DOHH2 (cell line): ENCODE measurements around the gene TTLL13.

Experiments
- H3F3A ChIP-seq: fragments of 200-600 bp; sonication (generic), shearing (Covaris generic); 2 replicates; pipeline ENCODE4 v1.6.0; 2016; ENCODE audit warnings: antibody characterized with exemption, mild to moderate bottlenecking; ENCODE audit not compliant: control insufficient read depth, insufficient read depth
- H3K27ac ChIP-seq: fragments of 200-600 bp; sonication (generic); 2 replicates; pipeline ENCODE4 v1.5.1; 2014; ENCODE audit warnings: low read depth, mild to moderate bottlenecking, low read length, moderate library complexity
- H3K27me3 ChIP-seq: fragments of 200-600 bp; sonication (generic); 2 replicates; pipeline ENCODE4 v1.6.1; 2014; ENCODE audit warnings: mild to moderate bottlenecking, low read length, mixed read lengths; ENCODE audit not compliant: control insufficient read depth
- H3K36me3 ChIP-seq: fragments of 200-600 bp; sonication (generic); 2 replicates; pipeline ENCODE4 v1.6.1; 2014; ENCODE audit warnings: mild to moderate bottlenecking, low read length, moderate library complexity, mixed read lengths; ENCODE audit not compliant: control insufficient read depth
- H3K4me1 ChIP-seq: fragments of 200-600 bp; sonication (generic); 2 replicates; pipeline ENCODE4 v1.6.1; 2014; ENCODE audit warnings: mild to moderate bottlenecking, low read length, mixed read lengths; ENCODE audit not compliant: control insufficient read depth
- H3K4me2 ChIP-seq: fragments of 200-600 bp; sonication (generic); 2 replicates; pipeline ENCODE4 v1.6.0; 2014; ENCODE audit warnings: mild to moderate bottlenecking, low read length, moderate library complexity
- H3K4me3 ChIP-seq: fragments of 200-600 bp; sonication (generic); 2 replicates; pipeline ENCODE4 v1.5.1; 2014; ENCODE audit warnings: mild to moderate bottlenecking, low read length, mixed read lengths
- H3K79me2 ChIP-seq: fragments of 200-600 bp; sonication (generic); 2 replicates; pipeline ENCODE4 v1.6.1; 2014; ENCODE audit warnings: mild to moderate bottlenecking, low read length, mixed read lengths; ENCODE audit not compliant: control insufficient read depth
- H3K9me2 ChIP-seq: fragments of 200-600 bp; sonication (generic); replicated peaks from 2 replicates; pipeline ENCODE4 v1.6.1; 2014; ENCODE audit warnings: mild to moderate bottlenecking, low read length, mixed read lengths; ENCODE audit not compliant: control insufficient read depth
- H3K9me3 ChIP-seq: fragments of 200-600 bp; sonication (generic); 2 replicates; pipeline ENCODE4 v1.6.1; 2014; ENCODE audit warnings: antibody characterized with exemption, low read length, mixed read lengths; ENCODE audit not compliant: control insufficient read depth, insufficient read depth
- H4K20me1 ChIP-seq: fragments of 200-600 bp; sonication (generic); 2 replicates; pipeline ENCODE4 v1.6.0; 2014; ENCODE audit warnings: low read depth, mild to moderate bottlenecking, antibody characterized with exemption, low read length, moderate library complexity; ENCODE audit not compliant: control insufficient read depth, insufficient read depth
- EZH2phosphoT487 ChIP-seq: fragments of 200-600 bp; sonication (generic); IDR thresholded peaks from 2 replicates; pipeline ENCODE4 v1.6.1; 2017; ENCODE audit warnings: borderline replicate concordance, mild to moderate bottlenecking, antibody characterized with exemption, low read length, moderate library complexity, mixed read lengths
- TF ChIP-seq, protein P1 (sequence below): fragments of 200-600 bp; sonication (generic); IDR thresholded peaks from one replicate; pipeline ENCODE4 v1.5.1; 2014; ENCODE audit warnings: antibody characterized with exemption, mild to moderate bottlenecking, low read depth, low read length; ENCODE audit not compliant: poor library complexity, severe bottlenecking

The TTLL13 gene

DNA sequence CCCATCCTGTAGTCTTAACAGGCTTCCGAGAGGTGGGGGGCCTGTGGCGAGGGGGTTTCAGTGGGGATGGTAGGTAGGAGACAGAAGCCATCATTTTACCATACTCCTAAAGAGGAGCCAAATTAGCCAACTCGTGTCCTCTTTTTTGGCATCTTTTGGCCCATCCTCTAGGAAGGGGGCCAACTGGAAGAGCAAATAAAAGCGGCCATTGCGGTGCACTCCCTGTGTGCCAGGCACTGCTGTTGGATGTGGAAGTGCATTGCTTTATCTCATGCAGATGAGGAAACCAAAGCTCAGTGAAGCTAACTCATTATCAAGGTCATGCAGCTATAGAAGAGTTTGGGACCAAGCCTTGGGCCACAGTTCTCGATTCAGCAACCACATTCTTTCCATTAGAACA, 42.1 kb upstream of the TTLL13 start:
- no peaks in the 10 kb centered on the region for H3K36me3 ChIP-seq
- H3K79me2 ChIP-seq: no peaks in the 10 kb centered on the region
- H3K27me3 ChIP-seq: peaks cover 2% of the 10 kb centered on the region
- H3K27ac ChIP-seq: no peak overlapping the region
- no peaks in the 10 kb centered on the region for H3K9me3 ChIP-seq
- no peak overlapping the region for H3K4me2 ChIP-seq
- H3K4me3 ChIP-seq: no peak overlapping the region
- TF ChIP-seq, protein P1, sequence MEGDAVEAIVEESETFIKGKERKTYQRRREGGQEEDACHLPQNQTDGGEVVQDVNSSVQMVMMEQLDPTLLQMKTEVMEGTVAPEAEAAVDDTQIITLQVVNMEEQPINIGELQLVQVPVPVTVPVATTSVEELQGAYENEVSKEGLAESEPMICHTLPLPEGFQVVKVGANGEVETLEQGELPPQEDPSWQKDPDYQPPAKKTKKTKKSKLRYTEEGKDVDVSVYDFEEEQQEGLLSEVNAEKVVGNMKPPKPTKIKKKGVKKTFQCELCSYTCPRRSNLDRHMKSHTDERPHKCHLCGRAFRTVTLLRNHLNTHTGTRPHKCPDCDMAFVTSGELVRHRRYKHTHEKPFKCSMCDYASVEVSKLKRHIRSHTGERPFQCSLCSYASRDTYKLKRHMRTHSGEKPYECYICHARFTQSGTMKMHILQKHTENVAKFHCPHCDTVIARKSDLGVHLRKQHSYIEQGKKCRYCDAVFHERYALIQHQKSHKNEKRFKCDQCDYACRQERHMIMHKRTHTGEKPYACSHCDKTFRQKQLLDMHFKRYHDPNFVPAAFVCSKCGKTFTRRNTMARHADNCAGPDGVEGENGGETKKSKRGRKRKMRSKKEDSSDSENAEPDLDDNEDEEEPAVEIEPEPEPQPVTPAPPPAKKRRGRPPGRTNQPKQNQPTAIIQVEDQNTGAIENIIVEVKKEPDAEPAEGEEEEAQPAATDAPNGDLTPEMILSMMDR: no peak
- no peak for TF ChIP-seq EZH2phosphoT487
- peaks cover 6% of the 10 kb centered on the region for H3K4me1 ChIP-seq
- H3K9me2 ChIP-seq: no peaks in the 10 kb centered on the region
- no peaks in the 10 kb centered on the region for H4K20me1 ChIP-seq
- H3F3A ChIP-seq: no peaks in the 10 kb centered on the region

DNA sequence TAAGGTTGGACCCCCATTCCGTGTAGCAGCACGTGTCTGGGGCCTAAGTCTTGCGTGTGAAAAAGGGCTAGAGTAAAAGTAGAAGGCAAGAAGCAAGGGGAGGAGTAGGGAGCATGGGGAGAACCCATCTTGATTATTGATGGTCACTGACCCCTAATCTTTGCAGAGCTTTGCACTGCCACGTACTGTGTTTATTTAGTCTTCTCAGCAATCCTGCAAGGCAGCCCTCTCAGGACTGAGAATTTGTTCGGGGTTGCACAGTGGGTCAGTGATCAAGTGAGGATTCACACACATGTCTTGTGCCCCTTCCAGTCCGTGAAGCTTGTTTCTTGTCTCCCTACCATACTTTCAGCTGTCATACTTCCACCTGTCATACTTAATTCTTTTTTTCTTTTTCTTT, 41.0 kb upstream of the TTLL13 start:
- H3K27me3 ChIP-seq: no peaks in the 10 kb centered on the region
- no peak overlapping the region for H3K4me2 ChIP-seq
- H3K79me2 ChIP-seq: no peaks in the 10 kb centered on the region
- H4K20me1 ChIP-seq: no peaks in the 10 kb centered on the region
- no peaks in the 10 kb centered on the region for H3K36me3 ChIP-seq
- no peaks in the 10 kb centered on the region for H3F3A ChIP-seq
- no peaks in the 10 kb centered on the region for H3K9me2 ChIP-seq
- no peaks in the 10 kb centered on the region for H3K9me3 ChIP-seq
- TF ChIP-seq, protein P1: no peak
- no peak for TF ChIP-seq EZH2phosphoT487
- no peak overlapping the region for H3K4me3 ChIP-seq
- peaks cover 3% of the 10 kb centered on the region for H3K4me1 ChIP-seq
- no peak overlapping the region for H3K27ac ChIP-seq

DNA sequence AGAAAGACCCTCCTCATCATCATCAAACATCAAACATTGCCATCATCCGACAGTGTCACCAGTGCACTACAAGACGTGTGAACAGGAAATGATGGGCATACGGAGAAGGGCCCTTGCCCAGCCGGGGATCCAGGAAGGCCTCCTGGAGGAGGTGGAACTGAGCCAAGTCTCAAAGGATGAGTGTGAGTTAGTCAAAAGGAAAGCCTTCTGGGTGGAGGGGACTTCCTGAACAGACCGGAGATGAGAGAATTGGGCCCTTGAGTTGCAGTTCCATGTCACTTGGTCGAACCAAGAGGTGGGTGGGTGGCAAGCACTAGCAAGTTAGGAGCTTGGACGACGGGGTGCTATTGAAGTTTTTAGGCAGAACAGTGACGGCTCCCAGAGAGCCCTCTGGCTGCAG, 39.8 kb upstream of the TTLL13 start:
- Histone ChIP-seq H3K4me1 (peaks cover 13% of the 10 kb centered on the region), H3K4me2 (no peak overlapping the region), H3K27me3 (no peaks in the 10 kb centered on the region), H3K9me2 (no peaks in the 10 kb centered on the region), H3K79me2 (no peaks in the 10 kb centered on the region), H3K9me3 (no peaks in the 10 kb centered on the region), H3K27ac (no peak overlapping the region), H3F3A (no peaks in the 10 kb centered on the region; the same call in 1 of the 2 replicates), H3K4me3 (no peak overlapping the region), H4K20me1 (no peaks in the 10 kb centered on the region), H3K36me3 (no peaks in the 10 kb centered on the region)
- no peak for TF ChIP-seq EZH2phosphoT487
- TF ChIP-seq, protein P1: no peak

DNA sequence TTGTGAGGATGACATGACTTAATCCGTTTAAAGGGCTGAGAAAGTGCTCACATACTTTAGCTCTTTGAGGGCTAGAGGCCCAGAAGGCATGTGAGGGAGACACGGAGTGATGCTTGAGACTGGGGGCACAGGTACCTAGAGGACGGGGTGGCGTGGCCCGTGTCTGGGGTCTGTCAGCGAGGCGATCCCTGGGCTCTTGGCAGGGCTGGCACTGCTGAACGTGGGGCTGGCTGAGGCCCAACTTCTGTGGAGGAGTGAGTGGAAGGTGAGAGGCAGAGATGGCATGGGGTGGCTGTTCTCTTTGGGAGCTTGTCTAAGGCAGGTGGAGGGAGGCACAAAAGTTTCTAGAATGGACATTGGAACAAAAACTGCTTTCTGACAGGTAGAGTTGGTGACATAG, 38.8 kb upstream of the TTLL13 start:
- Histone ChIP-seq H3K36me3 (no peaks in the 10 kb centered on the region), H4K20me1 (no peaks in the 10 kb centered on the region), H3K9me3 (no peaks in the 10 kb centered on the region), H3K27me3 (no peaks in the 10 kb centered on the region), H3K27ac (no peak overlapping the region), H3F3A (no peaks in the 10 kb centered on the region; the same call in 1 of the 2 replicates), H3K79me2 (no peaks in the 10 kb centered on the region), H3K9me2 (no peaks in the 10 kb centered on the region), H3K4me2 (no peak overlapping the region), H3K4me3 (no peak overlapping the region), H3K4me1 (peaks cover 23% of the 10 kb centered on the region)
- no peak for TF ChIP-seq EZH2phosphoT487
- TF ChIP-seq, protein P1: no peak
